ENCODE data around the gene NDRG3. TPM values are rescaled to one million over a fixed set of nuclear protein-coding genes. Genes with fewer than 3 reads are reported as not detected.
A peak's percentile ranks its signal among the peaks of the same experiment; 100 is the strongest.
"Not testable (repeated sequence)": the region's sequence is repeated elsewhere in the genome, so short reads cannot be mapped to it uniquely, and the experiment has no call there.

NDRG3 gene
- total RNA-seq, 1 experiment from 2014 or later: 16.7 TPM

DNA sequence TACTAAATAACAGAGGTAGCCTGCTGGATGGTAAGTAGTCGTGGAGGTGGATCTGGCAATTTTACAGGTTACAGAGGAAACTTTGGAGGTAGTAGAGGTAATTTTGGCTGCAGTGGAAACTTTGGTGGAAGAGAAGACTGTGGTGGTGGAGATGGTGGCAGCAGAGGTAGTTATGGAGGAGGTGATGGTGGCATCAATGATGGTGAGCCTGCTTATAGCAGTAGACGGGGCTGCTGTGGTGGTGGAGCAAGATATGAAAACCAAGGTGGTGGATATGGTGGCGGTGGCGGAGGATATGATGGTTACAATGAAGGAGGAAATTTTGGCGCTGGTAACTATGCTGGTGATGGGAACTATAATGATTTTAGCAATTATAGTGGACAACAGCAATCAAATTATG is 125.0 kb downstream of the NDRG3 start:
- DNase-seq (ENCODE audit: extremely low read depth, low read depth): no peak

DNA sequence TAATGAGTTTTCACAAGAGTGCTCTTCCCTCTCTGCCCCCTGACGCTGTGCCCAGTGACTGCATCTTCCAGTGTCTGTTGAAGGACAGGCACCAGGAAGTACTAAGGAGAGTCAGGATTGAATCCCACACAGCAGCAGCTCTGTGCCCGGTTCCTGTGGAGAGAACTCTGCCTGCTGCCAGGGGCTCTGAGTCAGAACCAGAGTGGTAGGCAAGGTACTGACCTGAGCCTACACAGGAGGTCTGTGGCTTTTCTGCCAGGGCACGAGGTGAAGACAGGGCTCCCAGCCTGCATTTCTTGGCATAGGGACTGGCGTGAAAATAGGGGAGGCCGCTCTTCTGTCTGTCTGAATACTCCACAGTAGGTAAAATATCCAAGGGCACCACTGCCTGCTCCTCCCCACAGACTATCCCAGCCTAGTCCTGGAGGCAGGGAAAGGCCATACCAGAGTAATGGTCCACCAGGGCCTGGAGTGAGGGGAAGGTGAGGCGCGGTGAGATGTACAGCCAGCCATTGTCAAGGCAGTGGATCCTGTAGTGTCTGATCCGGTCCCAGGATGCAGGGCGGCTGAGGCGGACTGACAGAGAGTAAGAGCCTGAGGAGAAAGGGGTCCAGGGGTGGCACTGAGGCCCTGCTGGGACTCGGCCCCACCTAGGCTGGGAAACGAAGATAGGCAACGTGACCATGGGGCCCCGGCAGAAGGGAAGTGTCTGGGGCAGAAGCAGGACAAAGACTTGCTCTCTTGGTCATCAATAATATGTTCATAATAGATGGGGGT is 130.9 kb downstream of the NDRG3 start:
- no peak for DNase-seq (ENCODE audit: extremely low read depth, low read depth)

GRCh38 chr20:36613974-36614373 is 131.9 kb downstream of the NDRG3 start:
- DNase-seq (ENCODE audit: extremely low read depth, low read depth): no peak

GRCh38 chr20:36611625-36612024 is 134.3 kb downstream of the NDRG3 start:
- DNase-seq (ENCODE audit: extremely low read depth, low read depth): no peak

DNA sequence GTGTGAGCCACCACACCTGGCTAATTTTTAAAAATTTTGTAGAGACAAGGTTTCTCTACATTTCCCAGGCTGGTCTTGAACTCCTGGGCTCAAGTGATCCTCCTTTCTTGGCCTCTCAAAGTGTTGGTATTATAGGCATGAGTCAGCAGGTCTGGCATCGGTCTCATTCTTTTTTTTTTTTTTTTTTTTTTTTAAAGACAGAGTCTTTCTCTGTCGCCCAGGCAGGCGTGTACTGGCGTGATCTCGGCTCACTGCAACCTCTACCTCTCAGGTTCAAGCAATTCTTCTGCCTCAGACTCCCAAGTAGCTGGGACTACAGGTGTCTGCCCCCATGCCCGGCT is 137.5 kb downstream of the NDRG3 start:
- not testable (repeated sequence) for DNase-seq (ENCODE audit: extremely low read depth, low read depth)

DNA sequence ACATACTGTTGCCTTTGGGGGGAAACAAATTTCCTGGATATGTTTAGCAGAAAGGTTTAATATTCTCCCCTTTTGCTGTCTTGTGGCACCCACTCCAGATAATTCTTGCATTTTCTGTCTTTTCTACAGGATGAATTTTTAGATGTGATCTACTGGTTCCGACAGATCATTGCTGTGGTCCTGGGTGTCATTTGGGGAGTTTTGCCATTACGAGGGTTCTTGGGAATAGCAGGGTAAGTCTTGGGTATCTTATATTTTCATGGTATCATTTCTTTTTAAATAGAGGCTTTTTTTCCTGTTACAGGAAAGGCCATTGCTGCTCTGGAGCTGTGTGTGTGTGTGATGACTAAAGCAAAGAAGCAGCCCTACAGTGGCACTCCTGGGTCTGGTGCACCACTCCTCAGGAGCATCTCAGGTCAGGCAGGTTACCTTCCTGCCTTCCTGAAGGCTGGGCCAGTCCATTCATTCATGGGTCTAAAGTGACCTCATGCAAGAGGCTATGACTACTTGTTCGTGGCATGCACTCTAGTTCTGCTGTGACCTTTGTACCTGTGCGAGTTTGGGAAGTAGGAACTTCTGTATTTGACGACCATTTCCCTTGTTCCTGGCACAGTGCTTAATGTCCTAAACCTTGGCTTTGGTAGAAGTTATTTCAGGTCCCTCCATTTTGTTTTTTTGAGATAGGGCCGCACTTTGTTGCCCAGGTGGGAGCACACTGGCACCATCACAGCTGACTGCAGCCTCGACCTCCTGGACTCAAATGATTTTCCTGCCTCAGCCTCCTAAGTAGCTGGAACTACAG is 138.1 kb downstream of the NDRG3 start:
- no peak for DNase-seq (ENCODE audit: extremely low read depth, low read depth)

GRCh38 chr20:36606158-36607066 is 139.5 kb downstream of the NDRG3 start:
- peak; percentile 49 for DNase-seq (ENCODE audit: extremely low read depth, low read depth)

- peak; percentile 98 for DNase-seq (ENCODE audit: extremely low read depth, low read depth)
Observed at GRCh38 chr20:36605399-36606157, 140.3 kb downstream of the NDRG3 start, which contains the start of gene RAB5IF. Gene RAB5IF, plus strand, starts transcription at chr20:36605779. Its CDS starts 173 bp downstream, at chr20:36605952.

GRCh38 chr20:36604952-36605398 is 140.9 kb downstream of the NDRG3 start:
- DNase-seq (ENCODE audit: extremely low read depth, low read depth): peak; percentile 17

Small RNA genes lying within 50 kb of the gene (small RNA-seq; reads per million reads assigned to genes)
- gene RF00019: 0 reads per million in 2 experiments

Other genes with a start within 250 kb of the NDRG3 start
- gene MYL9, start 204.6 kb downstream of the NDRG3 start, total RNA-seq (2014; rRNA removed; shearing (Covaris generic)): 0.66 and 1.2 TPM in 2 replicates
- gene TGIF2, start 172.5 kb downstream of the NDRG3 start, total RNA-seq (2014; rRNA removed; shearing (Covaris generic)): 8.6 and 9.2 TPM in 2 replicates
- gene RAB5IF, start 140.3 kb downstream of the NDRG3 start, total RNA-seq (2014; rRNA removed; shearing (Covaris generic)): 247 and 260 TPM in 2 replicates
- 0.05 TPM in 1 of 2 replicates, not detected in the other for gene SLA2, start 99.9 kb downstream of the NDRG3 start, total RNA-seq (2014; rRNA removed; shearing (Covaris generic))
- gene DSN1, start 27.7 kb upstream of the NDRG3 start, total RNA-seq (2014; rRNA removed; shearing (Covaris generic)): 14.8 and 19.2 TPM in 2 replicates
- gene TLDC2, start 130.0 kb upstream of the NDRG3 start, total RNA-seq (2014; rRNA removed; shearing (Covaris generic)): not detected in 2 replicates
- gene SAMHD1, start 205.6 kb upstream of the NDRG3 start, total RNA-seq (2014; rRNA removed; shearing (Covaris generic)): 12.9 and 13.4 TPM in 2 replicates

All from NCI-H460 (cell line).